Activated CD4-positive, CD25-positive, alpha-beta regulatory T cell treated with anti-CD3 and anti-CD28 coated beads, Interleukin-2, amount 50 U/mL, for 24 hours (primary cell): Measurements from ENCODE around the gene LHFPL2.
A peak's percentile ranks its signal among the peaks of the same experiment; 100 is the strongest.

Experiments
- ATAC-seq, 2 donors: fragments of 150-1000 bp; cut with Tn5 transposase; one replicate each; pipeline ENCODE4 v1.10.0; 2021; ENCODE audit warnings: mild to moderate bottlenecking in 1 of 2, moderate library complexity in 1 of 2

LHFPL2 gene

GRCh38 chr5:78594021-78594420, 54.6 kb downstream of the LHFPL2 start:
- no peak for ATAC-seq

- no peak for ATAC-seq
Measured at GRCh38 chr5:78593465-78593864, 55.1 kb downstream of the LHFPL2 start.

DNA sequence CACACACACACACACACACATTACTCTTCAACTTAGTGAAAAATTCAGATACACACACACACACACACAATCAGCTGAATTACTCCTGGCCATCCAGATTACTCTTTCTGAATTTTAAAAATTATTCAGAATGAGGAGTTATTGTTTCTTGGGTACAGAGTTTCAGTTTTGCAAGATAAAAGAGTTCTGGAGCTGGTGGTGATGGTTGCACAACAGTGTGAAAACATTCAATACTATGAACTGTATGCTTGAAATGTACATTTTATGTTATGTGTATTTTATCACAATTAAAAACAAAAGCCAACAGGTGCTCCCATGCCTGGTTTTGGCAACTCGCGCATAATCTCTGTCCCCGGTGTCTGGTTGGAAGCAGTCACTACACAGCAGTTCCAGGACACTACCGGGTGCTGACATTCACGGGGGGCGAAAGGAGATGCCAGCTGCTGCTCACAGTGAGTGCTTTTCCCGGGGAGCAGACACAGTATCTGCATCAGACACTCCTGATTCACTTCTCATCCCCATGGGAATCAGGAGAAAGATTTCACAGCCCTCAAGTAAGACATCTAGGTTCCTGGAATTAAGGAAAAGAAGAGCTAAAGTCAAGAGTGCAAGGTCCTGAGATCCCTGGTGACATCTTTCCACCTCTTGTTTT, 55.7 kb downstream of the LHFPL2 start:
- no peak for ATAC-seq

GRCh38 chr5:78591972-78592700, 56.4 kb downstream of the LHFPL2 start:
- ATAC-seq: no peak

- no peak for ATAC-seq
Measured at GRCh38 chr5:78591138-78591612, 57.4 kb downstream of the LHFPL2 start.

- ATAC-seq: no peak
Measured at GRCh38 chr5:78589923-78590322, 58.6 kb downstream of the LHFPL2 start.

DNA sequence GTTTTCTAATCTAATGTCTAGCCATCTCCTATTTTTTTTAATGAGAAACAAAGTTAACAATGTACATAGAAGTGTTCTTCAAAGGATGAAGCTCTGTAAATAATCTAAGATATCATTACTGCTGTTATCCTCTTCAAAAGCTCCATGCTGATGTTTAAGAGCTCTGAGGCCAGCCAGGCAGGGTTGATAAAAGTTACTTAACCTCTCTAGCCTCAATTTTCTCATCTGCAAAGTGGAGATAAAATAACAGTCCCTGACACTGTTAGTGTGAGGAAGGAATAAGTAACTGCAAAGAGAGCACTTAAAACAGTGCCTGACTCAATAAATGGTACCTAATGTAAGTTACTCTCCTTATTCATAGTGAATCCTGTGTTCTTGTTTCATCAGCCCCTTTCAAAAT, 60.1 kb downstream of the LHFPL2 start:
- no peak for ATAC-seq

- ATAC-seq: no peak
Measured at GRCh38 chr5:78587775-78588291, 60.7 kb downstream of the LHFPL2 start.

GRCh38 chr5:78587081-78587774, 61.3 kb downstream of the LHFPL2 start:
- no peak for ATAC-seq

DNA sequence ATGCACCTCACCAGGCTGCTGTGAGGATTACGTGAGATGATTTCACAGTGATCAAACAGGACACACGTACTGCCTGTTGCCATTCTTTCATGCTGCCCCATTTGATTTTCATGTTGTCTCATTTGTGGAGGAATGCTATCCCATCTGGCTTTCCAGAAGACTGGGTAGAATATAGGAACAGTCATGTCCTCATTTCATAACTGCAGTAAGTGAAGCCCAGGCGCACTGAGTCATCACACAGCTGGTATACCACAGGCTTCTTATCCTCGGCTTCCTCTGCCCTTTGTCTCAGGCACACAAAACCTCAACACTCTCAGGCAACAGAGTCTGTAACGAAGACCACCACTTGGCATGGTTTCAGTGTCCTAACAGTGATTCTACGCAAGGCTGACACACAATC, 62.3 kb downstream of the LHFPL2 start:
- ATAC-seq: no peak

- no peak for ATAC-seq
Measured at GRCh38 chr5:78578015-78578414, 70.6 kb downstream of the LHFPL2 start.

DNA sequence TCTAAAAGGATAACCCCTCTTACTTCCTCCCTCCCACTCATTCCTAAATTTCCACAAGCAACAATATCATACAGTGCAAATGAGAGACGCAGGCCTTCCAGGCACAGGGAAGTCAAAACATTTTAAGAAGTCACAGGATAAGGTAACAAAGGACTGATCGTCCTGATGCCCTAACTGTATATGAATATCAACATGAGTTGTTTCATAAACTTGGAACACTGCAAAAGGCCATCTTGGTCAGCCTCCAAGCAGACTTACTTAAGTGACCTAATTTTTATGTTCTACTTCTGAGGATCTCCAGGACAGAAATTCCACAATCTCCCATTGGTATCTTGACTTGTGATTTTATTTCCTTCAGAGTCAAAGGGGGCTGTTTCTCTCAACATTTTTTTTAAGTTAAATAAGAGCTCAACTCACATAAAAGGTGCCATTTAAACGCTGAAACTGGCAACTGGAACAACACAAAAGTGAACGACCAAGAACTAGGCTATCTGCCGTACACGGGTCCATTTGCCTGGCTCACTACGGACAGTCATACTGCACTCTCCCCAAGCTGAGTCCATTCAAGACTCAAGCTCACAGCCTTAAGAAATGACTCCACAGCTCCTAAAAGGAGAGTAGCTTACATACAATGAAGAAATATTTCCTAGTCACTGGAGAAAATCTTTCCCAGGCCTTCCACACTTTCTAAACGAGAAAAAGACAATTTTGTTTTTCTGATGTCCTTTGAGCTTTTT, 71.3 kb downstream of the LHFPL2 start:
- ATAC-seq: no peak

DNA sequence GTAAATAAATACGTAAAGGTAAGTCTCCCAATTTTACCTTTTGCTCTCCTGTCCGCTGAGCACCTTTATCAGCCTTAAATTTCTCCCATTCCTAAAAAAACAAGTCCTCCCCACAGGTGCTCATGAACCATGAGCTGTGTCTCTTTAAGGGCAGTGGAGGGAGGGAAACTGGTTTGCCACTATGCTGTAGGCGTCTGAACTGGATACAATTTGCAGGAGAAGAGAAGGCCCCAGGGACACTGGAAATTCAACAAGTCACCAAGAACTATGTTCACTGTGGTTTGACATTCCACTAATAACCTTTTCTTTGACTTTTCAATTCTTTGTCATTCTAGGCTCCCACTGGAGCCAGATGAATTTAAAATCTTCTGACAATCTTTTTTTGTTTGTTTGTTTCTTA, 72.2 kb downstream of the LHFPL2 start:
- ATAC-seq: no peak

DNA sequence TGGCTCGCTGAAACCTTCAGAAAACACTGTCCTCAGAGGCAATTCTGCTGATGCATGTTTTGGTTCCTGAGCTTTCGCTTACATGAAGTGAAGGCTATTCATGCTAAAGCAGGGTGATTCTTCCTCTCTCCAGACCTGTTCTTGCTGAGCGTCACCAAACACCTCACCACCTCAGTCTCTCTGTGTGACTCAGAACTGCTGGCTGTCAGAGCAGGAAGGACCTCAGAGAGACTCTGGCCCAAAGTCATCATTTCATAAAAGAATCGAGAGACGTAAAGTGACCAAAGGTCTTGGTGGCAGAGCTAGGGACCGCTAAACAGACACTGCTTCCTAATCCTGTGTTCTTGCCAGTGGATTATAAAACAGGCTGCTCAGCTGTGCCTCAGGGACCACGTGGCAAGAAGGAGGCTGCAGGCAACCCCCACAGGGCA, 73.8 kb downstream of the LHFPL2 start:
- peak in 1 of 2 donors; percentile 41 for ATAC-seq

- ATAC-seq: no peak
Measured at GRCh38 chr5:78574131-78574673, 74.4 kb downstream of the LHFPL2 start.

GRCh38 chr5:78573318-78573717, 75.3 kb downstream of the LHFPL2 start:
- ATAC-seq: no peak

GRCh38 chr5:78570646-78571045, 77.9 kb downstream of the LHFPL2 start:
- no peak for ATAC-seq

- ATAC-seq: no peak
Measured at GRCh38 chr5:78569441-78569840, 79.1 kb downstream of the LHFPL2 start.

DNA sequence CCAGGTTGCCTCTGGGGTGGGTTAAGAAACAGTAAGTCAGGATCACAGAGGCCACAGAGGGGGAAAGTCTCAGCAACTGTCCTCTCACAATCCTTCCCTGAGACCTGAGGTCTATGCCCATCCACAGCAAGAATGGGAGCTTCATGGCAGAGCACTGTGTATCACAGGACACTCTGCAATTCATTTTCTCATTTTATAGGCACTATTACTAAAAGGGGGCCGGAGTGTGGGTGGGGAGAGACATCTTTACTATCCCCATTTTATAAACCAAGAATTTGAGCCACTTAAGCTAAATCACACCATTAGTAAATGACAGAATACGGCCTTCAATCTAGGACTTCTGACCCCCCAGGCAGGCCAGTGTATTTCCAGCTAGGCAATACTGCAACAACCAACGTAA, 79.9 kb downstream of the LHFPL2 start:
- ATAC-seq: no peak

- ATAC-seq: no peak
Measured at GRCh38 chr5:78568212-78568611, 80.4 kb downstream of the LHFPL2 start.

DNA sequence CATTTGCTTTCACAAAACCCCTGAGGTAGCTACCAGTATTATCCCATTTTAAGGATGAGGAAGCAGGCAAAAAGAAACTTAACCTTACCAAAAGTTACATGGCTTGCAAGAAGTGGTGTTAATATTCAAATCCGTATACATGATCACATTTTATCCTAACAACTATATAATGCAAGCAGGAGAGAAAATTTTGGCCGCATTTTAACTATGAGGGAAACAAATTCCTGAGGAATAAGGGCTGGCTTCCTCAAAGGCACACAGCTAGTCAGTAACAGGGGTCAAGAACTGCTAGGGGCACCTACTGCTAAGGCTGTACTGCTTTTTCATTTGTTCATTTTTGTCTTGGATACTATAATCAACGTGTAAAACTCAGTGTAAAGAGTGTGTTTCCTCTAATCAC, 81.0 kb downstream of the LHFPL2 start:
- ATAC-seq: no peak

DNA sequence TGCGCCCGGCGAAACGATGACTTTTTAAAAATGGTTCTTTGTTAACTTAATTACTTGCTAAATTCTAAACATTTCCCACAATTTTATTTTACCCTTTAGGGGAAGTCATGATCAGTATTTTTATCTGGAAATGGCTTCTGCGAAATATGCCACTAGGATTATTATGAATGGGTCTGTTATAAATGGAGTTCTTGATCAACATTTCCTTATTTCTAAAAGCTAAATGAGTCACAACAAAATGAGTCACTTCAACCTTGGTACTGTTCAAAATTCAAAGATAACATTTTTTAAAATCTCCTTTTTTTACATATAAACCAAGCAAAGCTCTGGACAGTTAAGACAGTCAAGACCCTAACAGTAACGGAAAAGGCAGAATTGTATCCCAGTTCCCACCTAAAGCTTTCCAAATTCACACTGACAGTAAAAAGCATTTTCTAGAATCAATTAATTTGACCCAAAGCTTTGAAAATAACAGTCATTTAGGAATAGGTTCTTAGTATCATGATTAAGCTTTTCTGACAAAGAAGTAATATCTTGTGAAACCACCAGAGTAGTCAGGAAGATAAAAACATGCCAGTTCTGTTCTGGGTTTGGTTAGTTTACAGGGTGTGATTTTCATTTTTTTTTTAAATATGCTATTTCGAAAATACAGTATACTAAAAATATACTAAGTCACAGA, 81.7 kb downstream of the LHFPL2 start:
- ATAC-seq: no peak
